HG03064 (cell line): Measurements from ENCODE around the gene KIRREL1.

Experiments
- ATAC-seq: cut with Tn5 transposase; IDR thresholded peaks from one replicate; pipeline ENCODE4 v1.9.1; 2021; ENCODE audit warnings: low read depth; ENCODE audit not compliant: unreplicated experiment

The KIRREL1 gene

GRCh38 chr1:158062174-158062573, 68.7 kb downstream of the KIRREL1 start:
- no peak for ATAC-seq

- no peak for ATAC-seq
These were observed 74.2 kb downstream of the KIRREL1 start for GRCh38 chr1:158067662-158068061.

- ATAC-seq, result no peak
These were observed 75.5 kb downstream of the KIRREL1 start for GRCh38 chr1:158068918-158069317.

DNA sequence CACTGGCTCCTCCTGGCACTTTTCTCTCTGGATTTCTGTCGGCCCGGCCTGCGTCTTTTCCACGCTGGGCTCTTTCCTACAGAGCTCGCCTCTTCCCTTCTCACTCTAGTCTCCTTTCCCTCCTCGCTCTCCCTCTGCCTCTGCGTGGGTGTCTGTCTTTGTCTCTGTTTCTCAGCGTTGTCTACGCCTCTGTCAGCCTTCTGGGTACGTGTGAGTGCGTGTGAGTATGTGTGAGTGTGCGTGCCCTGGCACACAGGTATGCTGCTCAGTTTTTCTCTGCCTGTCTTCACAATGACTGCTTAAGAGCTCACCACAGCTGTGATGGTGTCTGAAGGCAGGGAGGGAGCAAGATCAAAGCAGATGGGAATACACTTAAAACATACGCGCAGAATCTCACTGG, 77.7 kb downstream of the KIRREL1 start:
- ATAC-seq, result no peak

DNA sequence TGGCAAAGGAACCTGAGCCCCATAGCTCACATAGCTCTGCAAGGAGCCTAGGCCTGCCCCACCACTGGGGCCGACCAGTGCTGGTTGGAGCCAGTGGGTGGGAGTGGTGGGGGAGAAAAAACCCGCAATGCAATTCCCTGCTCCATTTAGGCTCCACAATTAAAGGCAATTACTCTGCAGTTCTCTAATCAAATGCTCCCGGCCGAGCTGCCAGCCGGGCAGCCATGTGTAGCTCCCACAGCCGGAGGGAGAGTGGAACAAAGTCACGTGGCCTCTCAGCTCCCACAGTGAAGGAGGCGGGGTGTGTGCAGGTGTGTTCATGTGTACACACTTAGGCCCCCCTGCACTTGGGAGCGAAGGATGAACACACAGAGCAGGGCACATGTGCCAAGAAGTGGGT, 81.6 kb downstream of the KIRREL1 start:
- no peak for ATAC-seq

DNA sequence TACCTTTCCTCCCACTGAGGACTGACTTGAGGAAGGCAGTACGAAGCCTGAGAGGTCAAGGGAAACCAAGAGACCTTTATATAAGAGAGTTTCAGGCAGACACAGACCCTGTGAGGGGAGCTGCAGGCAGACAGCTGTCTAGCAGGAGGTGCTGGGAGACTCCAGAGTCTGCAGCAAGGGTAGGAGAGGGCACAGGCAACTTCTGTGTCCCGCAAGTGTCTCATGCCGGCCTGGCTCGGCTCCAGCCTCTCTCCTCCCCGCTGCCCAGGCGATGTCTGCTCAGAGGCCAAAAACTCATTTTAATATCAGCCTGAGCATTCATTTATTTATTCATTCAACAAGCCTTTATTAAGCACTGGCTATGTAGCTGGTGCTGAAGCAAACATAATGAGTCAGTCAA, 83.0 kb downstream of the KIRREL1 start:
- ATAC-seq, result no peak

DNA sequence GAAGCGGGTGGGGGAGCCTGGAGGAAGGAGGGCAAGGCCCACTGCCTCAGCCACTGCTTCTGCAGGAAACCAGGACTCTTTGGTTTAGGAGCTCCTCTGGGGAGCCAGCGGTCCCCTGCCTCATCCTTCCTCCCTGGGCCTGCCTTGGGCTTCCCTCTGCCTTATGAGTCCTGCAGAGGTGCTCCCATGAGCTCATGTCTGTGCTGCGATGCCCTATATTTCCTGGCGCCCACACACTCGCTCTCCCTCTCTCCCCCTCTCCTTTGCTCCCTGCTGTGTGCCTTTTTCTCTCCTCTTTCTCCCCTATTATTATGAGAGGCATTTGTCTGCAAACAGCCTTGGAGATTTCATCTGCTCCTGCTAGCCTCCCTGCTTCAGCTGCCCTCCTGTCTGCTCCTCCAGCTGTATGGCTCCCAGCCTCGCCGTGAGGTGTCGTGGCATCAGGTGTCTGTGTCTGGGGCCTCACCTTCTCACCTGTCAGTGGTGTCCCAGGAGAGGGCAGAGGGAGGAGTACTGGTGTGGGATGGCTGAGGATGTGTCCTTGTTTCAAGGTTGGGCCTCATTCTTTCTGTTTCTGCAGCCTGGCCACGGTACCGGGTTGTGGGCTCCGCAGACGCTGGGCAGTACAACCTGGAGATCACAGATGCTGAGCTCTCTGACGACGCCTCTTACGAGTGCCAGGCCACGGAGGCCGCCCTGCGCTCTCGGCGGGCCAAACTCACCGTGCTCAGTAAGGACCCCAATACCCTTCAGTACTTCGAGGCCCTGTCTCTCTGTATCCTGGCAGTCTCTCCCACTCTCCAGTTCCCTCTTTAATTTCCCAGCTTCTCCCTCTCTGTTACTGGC, 84.2 kb downstream of the KIRREL1 start:
- ATAC-seq, result no peak

DNA sequence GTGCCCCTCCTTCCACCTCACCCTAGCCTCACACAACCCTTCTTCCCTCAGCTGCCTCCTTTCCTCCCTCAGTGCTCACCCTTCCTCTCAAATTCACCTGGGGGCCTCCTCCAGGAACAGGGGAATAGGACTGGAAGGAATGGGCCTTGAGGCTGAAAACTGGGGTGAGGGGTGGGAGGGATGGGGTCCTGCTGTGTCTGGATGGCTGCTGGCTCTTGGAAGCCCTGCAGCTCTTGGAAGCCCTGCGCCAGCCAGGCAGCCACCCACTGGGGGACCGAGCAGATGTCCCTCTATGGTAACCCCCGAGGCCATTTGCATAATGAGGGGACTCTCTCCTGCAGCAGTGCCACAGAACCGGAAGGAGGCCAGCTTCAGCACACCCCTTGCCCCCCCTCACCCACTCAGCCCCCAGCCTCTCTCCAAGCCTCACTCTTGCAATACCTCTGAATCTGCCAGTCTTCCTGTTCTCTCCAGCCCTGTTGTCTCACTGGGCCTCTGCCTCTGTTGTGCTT, 85.2 kb downstream of the KIRREL1 start:
- ATAC-seq, result no peak

- no peak for ATAC-seq
These were observed 86.6 kb downstream of the KIRREL1 start for GRCh38 chr1:158080066-158080465.

DNA sequence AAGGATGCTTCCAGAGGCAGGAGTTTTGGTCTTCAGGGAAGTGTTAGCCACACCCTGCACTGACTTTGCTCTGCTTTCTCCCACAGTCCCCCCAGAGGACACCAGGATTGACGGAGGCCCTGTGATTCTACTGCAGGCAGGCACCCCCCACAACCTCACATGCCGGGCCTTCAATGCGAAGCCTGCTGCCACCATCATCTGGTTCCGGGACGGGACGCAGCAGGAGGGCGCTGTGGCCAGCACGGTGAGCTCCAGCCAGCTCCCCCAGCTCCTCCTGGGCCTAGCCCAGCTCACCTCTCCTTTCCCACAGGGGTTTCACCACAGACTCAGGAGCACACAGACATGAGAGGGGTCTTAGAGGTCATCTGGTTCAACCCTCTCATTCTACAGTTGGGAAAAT, 90.9 kb downstream of the KIRREL1 start:
- no peak for ATAC-seq

- no peak for ATAC-seq
These were observed 91.3 kb downstream of the KIRREL1 start for GRCh38 chr1:158084747-158085146.

DNA sequence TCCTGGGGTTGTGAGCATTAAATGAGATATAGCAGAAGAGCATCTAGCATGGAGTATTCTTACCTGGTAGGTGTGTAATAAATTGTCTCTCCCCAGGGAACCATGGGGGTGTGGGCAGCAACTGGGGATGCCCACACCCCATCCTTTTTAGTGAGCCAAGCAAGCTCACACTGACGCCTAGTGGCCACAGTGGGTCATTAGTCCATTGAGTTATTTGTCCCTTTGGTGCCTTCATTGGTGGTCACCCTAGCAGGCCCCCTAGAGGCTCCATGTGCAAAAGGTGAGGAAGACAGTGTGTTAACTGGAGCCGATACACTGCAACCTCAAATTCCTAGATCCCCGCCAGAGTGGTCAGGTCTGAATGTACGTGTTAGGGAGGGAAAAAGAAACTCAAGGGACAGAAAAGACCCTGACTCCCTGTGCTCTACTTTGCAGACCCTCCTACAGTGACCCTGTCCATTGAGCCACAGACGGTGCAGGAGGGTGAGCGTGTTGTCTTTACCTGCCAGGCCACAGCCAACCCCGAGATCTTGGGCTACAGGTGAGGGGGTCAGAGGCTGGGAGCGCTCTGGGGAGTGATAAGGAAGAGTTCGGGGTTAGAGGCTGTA, 94.0 kb downstream of the KIRREL1 start:
- ATAC-seq, result no peak

DNA sequence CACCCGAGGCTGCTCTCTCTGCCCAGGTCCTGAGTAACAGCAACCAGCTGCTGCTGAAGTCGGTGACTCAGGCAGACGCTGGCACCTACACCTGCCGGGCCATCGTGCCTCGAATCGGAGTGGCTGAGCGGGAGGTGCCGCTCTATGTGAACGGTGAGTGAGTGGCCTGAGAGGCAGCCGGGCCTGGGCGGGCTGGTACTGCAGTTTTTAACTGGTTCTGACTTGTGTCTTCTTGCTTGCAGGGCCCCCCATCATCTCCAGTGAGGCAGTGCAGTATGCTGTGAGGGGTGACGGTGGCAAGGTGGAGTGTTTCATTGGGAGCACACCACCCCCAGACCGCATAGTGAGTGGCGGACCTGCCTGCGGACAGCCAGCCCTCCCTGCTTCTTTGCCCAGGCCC, 96.0 kb downstream of the KIRREL1 start:
- no peak for ATAC-seq

DNA sequence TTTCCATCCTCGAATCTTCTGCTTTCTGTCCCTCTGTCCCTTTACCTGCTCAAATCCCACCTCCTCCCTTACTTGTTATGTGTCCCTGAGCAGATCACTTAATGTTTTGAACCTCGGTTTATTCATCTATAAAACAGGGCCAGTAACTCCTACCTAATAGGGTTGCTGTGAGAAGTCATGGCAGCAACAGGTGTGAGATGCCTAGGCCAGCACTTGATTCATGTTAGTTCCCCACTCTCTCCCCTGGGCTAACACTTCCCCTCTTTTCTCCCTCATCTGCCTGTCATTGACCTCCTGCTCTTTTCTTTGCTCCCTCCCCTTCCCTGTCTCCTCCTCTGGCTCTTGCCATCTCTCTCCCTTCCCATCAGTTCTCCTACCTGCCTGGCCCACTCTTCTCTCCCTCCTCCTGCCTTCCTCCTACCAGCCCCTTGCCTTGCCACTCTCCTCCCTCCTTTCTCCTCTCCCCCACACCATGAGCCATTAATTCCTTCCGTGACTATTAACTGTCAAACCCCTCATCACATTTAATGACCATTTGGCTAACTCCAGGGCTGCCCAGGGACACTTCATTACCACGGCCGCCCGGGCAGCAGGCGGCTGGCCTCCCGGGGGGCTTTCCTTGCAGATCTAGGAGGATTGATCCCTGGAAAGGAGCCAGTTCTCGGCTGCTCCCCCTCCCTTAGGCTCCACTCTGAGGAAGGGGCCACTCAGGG, 96.6 kb downstream of the KIRREL1 start:
- no peak for ATAC-seq

- ATAC-seq, result no peak
These were observed 99.9 kb downstream of the KIRREL1 start for GRCh38 chr1:158093376-158093775.

GRCh38 chr1:158094571-158094970, 101.1 kb downstream of the KIRREL1 start:
- ATAC-seq, result no peak

DNA sequence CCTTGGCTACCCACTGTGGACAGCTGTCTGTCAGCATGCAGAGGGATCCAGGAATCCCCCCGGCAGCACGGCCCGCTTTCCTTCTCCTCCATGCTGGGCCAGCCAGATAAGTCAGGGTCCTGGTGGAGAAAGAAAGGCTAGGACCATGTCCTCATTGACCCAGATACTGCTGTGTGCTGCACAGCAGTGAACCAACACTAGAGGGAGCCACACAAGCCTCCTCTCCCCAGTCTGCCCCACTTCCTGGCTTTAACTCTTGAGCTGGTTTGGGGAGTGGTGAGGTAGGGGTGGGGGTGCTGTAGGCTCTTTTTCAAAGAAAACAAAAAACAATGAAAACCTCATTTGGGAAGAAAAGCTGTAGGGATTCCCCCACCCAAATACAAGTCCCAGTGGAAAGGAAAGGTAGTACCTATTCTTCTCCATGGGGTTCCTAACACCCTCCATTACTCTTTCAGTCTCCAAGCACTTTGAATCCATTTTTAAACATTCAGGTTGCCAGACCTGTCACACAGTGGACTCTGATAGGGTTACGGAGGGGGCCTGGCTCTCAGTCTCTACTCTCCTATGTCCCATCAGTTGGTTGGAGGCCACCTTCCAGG, 102.4 kb downstream of the KIRREL1 start:
- ATAC-seq, result no peak

DNA sequence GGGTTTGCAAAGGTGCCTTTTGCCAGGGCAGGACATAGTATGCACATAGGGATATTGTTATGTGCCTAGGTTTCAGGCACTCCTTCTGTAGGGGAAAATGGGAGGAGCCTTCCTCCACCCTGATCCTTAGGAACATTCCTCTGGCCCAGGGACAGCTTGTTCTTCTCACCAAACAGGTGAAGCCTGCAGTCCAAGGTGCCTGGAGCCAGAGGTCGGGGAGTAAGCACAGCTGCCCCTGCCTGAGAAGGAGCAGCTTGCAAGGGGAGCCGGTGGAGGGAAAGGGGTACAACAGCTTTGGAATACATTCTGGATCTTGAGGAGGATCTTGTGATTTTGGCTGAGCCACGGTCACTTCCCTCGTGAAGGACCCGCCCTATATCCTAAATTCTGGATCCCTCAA, 104.8 kb downstream of the KIRREL1 start:
- ATAC-seq, result no peak

DNA sequence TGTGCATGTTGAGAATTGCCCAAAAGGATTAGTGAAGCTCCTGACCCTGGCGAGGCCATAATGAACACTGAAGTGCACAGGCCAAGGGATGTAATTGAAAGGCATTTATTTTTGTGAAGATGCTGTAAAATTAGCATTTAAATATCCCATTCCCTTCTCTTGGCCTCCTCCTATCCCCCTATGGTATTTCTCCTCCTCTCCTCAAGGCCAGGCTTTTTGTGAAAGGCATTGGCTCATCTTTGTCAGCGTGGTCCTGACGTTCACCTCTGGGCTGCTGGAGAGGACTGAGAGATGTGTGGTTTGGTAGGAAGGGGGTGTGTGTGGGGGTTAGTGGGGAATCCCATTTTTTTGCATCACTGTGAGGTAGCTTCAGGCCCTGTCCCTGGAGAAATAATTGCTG, 105.7 kb downstream of the KIRREL1 start:
- ATAC-seq, result no peak

DNA sequence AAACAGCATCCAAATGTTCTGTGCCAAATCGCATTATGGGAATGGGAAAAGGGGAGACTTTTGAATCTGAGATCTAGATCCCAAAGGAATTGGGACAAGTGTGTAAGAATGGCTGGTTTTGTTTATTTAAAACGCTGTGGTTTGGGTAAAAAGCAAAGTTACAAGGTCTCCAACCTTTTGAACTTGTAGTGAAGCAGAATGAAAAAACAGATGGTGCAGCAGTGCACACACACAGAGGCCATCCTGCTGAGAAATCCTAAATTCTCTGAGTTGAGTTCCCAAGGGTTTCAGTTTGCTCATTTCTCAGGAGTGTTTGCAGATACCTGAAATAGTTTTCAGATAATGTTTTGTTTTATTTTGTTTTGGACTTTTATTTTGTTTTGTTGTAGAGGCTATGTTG, 107.1 kb downstream of the KIRREL1 start:
- ATAC-seq, result no peak

DNA sequence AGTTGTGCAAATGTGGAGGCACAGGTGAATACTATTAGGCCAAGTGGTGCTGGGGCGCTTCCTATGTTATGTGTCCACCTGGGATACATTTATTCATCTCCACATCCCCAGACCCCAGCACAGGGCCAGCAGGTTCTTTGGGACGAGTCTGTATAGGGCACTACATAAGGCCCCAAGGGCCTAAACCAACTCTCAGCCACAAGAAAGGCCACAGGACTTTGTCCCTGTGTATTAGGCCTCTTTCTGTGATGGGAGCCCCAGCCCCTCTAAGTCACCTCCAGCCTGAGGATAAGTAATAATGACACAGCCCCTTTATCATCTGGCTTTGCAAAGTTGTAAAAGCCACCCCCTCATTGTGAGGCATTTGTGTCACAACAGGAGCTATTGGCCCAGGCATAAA, 108.0 kb downstream of the KIRREL1 start:
- no peak for ATAC-seq
